HL-60 (cell line): ENCODE measurements around the gene CD226.

Experiments used
- POLR2AphosphoS5 ChIP-seq: IDR thresholded peaks from 2 replicates; pipeline ENCODE4 v1.6.1; 2012; ENCODE audit warnings: low read depth
- TF ChIP-seq, protein P1 (sequence below): IDR thresholded peaks from one replicate; pipeline ENCODE4 v1.5.1; 2011; ENCODE audit warnings: low read length, control low read depth, inconsistent platforms; ENCODE audit not compliant: insufficient read depth

DNA sequence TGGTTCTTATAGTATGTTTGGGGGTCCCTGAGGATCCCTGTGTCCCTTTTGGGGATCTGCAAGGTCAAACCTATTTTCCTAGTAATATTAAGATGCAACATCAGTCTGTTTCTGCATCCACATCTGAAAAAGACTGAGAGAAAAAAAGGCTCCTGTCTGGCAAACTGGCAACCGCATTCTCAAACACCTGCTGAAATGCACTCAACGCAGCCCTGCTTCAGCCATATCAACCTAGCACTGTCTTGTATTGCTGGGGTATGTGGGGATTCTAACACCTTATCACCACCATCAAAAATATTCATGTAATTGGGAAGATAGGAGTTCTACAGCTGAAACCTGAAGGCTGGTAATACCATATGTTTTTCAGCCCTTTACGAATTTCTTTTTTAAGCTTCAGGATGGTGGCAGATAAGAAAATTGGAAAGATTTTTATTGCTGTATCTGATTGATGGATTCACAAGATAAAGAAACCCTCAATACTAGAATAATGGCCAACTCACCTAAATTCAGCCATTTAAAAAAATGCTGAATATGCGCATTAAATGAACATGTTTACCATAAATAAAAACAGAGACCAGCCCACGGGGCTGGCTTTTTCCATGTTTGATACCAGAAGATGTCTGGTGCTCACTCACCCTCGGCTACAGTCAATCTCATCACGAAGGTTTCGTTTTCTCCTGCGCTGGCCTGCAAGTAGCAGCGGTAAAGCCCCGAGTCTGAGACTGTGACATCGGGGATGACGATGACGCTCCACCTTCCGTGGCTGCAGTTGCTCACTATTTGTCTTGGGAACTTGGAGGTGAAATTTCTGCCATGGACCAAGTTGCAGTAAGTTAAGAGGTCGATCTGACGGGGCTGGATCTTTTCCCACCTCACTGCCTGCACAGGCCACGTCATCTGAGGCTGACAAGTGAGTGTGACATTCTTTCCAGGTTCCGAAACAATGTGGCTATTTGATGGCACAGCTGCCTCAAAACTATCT is 52.3 kb downstream of the CD226 start:
- no peak for TF ChIP-seq POLR2AphosphoS5
- TF ChIP-seq, protein P1, sequence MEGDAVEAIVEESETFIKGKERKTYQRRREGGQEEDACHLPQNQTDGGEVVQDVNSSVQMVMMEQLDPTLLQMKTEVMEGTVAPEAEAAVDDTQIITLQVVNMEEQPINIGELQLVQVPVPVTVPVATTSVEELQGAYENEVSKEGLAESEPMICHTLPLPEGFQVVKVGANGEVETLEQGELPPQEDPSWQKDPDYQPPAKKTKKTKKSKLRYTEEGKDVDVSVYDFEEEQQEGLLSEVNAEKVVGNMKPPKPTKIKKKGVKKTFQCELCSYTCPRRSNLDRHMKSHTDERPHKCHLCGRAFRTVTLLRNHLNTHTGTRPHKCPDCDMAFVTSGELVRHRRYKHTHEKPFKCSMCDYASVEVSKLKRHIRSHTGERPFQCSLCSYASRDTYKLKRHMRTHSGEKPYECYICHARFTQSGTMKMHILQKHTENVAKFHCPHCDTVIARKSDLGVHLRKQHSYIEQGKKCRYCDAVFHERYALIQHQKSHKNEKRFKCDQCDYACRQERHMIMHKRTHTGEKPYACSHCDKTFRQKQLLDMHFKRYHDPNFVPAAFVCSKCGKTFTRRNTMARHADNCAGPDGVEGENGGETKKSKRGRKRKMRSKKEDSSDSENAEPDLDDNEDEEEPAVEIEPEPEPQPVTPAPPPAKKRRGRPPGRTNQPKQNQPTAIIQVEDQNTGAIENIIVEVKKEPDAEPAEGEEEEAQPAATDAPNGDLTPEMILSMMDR, result no peak
